Measurements from ENCODE around the gene ARSG. TPM values are rescaled to one million over a fixed set of nuclear protein-coding genes. Genes with fewer than 3 reads are reported as not detected.

Gene ARSG
- total and polyA plus RNA-seq, 2 donors (not counting 3 experiments of a cell fraction or from before 2014, with no cell fraction given) = 3.9 to 7.0 TPM

- Histone ChIP-seq H3K36me3 (ENCODE audit: control insufficient read depth in 2 of 2, extremely low read depth in 1 of 2, insufficient read depth in 2 of 2, low read length in 2 of 2) (no peaks in the 10 kb centered on the region), H3K4me2 (ENCODE audit: insufficient read depth, low read length) (no peak overlapping the region), H4K20me1 (replicated peaks; ENCODE audit: control insufficient read depth, extremely low read depth, insufficient read depth, low read length) (no peaks in the 10 kb centered on the region), H3K9ac (replicated peaks; ENCODE audit: extremely low read depth, insufficient read depth, low read length) (no peak overlapping the region), H3K79me2 (ENCODE audit: control insufficient read depth, insufficient read depth, low read length) (no peaks in the 10 kb centered on the region), H3K27ac (ENCODE audit: insufficient read depth, low read depth, low read length) (no peak overlapping the region), H3K27me3 (ENCODE audit: control insufficient read depth in 2 of 2, insufficient read depth in 2 of 2, low read length in 2 of 2) (no peaks in the 10 kb centered on the region), H3K9me3 (replicated peaks; ENCODE audit: control insufficient read depth, insufficient read depth, low read length) (no peaks in the 10 kb centered on the region), H2AFZ (ENCODE audit: low read depth, low read length) (peak overlapping the region; percentile 40), H3K4me1 (ENCODE audit: control insufficient read depth, extremely low read depth, insufficient read depth, low read length) (peaks cover 11% of the 10 kb centered on the region), H3K9me1 (replicated peaks; ENCODE audit: control insufficient read depth, extremely low read depth, insufficient read depth, low read length) (no peaks in the 10 kb centered on the region), H3K4me3 (replicated peaks in 1 of 3; ENCODE audit: insufficient read depth in 1 of 3, low read depth in 1 of 3, low read length in 3 of 3) (no peak overlapping the region)
- intact Hi-C loops (cut with micrococcal nuclease) = loop anchor here (5.0 kb wide), 1 partner anchor 189 kb away; no protein-coding TSS in a partner anchor
- ChIA-PET CTCF (interaction anchor here (0.5 to 1.3 kb wide), 4 partner anchors 13 to 605 kb away, joined by 3 to 4 read pairs (median 3); no protein-coding TSS in a partner anchor), POLR2A (no interaction called here)
- dilution Hi-C loops (cut with MboI; ENCODE audit: extremely low pct_ligation_motif_present, low sequenced_read_pairs) = no loop called here
- no TSS peak for BruUV-seq (replicated peaks)
- no peak for TF ChIP-seq MAX (IDR thresholded peaks at IDR 0.05; ENCODE audit: insufficient read depth, insufficient read length)
- no peak for TF ChIP-seq JUN (IDR thresholded peaks at IDR 0.05; ENCODE audit: borderline replicate concordance, insufficient read depth, insufficient read length, low read depth)
- no peak for TF ChIP-seq MYC (IDR thresholded peaks at IDR 0.05; ENCODE audit: low read depth, low read length)
- TF ChIP-seq POLR2A (IDR thresholded peaks at IDR 0.05; ENCODE audit: low read depth, low read length) = no peak
- no peak for TF ChIP-seq CTCF (IDR thresholded peaks at IDR 0.05; ENCODE audit: extremely low read depth in 1 of 2, insufficient read depth in 1 of 2, low read depth in 1 of 2, low read length in 2 of 2)
- TF ChIP-seq POLR2AphosphoS5 (IDR thresholded peaks at IDR 0.05; ENCODE audit: insufficient read depth, low read depth, low read length) = no peak
- no peak for TF ChIP-seq GATA2 (IDR thresholded peaks at IDR 0.05; ENCODE audit: insufficient read depth, insufficient read length, low read depth, low read length)
- TF ChIP-seq FOS (IDR thresholded peaks at IDR 0.05; ENCODE audit: borderline replicate concordance, insufficient read depth, low read length) = no peak
- TF ChIP-seq EZH2 (IDR thresholded peaks at IDR 0.05; ENCODE audit: borderline replicate concordance, low read depth, low read length, severe bottlenecking) = no peak
- no peak for DNase-seq (ENCODE audit: low read depth, low spot score)
- FAIRE-seq = no peak
Measured at GRCh38 chr17:68396226-68397107, 105.2 kb downstream of the ARSG start.
